22Rv1 (cell line): ENCODE measurements around the gene RPUSD1.

Experiments
- H3K27ac ChIP-seq: fragments of 450-650 bp; 2 replicates; pipeline ENCODE4 v1.5.1; 2017
- CTCF ChIP-seq: fragments of 450-650 bp; IDR thresholded peaks from 2 replicates; pipeline ENCODE4 v1.5.1; 2017; ENCODE audit warnings: mild to moderate bottlenecking
- ZFX ChIP-seq: fragments of 450-650 bp; IDR thresholded peaks from 2 replicates; pipeline ENCODE4 v1.6.1; 2017; ENCODE audit warnings: antibody characterized with exemption, borderline replicate concordance

RPUSD1 gene

DNA sequence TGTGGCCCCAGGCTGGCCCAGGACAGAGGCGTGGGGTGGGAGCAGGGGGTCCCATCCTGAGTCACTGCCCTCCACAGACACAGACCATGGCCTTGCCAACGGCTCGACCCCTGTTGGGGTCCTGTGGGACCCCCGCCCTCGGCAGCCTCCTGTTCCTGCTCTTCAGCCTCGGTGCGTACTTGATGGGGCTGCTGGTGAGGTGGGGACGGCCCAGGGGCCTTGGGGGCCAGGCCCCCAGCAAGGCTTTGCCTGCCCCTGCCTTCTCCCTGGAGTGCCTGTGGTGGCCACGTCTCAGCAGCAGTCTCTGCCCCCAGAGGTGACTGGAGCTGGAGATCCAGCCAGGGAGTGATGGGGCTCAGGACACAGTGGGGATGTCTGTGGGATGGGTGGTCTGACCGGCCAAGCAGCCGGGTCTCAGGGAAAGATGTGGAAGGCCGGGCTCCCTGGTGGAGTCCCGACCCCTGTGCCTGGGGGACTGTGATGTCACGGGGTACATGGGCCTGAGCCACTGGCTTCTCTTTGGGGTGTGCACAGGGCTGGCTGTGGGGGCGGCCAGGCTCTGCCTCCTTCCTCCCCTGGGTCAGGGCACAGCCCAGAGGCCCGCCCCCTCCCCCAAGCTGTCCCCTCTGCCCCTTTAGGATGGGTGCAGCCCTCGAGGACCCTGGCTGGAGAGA lies 25.4 kb downstream of the RPUSD1 start:
- no peak for TF ChIP-seq CTCF
- TF ChIP-seq ZFX = no peak
- H3K27ac ChIP-seq = no peak overlapping the region

DNA sequence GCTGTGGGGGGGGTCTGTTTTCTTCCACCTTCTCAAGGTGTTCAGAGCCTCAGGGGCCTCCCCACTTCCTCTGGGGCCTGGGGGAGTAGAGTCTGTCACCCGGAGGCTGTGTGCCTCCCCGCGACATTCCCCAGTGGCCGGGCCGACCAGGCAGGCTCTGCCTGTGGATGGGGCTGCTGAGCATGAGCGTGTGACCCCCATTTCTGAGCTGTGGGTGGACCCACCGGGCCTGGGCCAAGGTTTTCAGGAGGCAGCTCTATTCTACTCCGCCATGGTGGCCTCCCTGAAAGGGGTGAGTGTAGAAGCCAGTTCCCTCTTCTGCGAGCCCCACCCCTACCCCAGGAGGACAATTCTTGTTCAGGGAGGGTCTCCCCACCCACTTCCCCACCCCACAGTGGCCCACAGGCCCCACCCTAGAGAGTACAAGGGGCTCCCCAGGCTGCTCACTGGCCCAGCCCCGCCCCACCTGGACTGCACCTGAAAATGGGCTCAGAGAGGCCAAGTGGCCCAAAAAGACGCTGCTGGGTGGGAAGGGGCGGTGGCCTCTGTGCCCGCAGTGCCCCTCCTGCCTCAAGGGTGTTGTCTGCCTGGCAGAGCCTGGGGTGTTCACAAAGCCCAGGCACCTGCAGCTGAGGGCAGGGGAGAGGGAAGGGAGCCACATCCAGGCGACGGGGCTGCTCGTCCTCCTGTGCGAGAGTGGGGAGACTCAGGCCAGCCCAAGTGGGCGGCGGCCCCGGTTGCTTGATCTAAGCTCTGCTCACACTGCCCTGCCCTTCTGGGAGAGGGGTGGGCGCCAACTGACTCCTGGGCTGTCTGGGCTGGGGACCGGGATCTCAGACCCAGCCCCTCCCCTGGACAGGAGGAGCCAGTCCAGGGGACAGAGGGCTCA lies 26.3 kb downstream of the RPUSD1 start:
- TF ChIP-seq ZFX (no peak), CTCF (no peak)
- H3K27ac ChIP-seq = no peak overlapping the region

- H3K27ac ChIP-seq = no peak within 1 kb of the TSS
- TF ChIP-seq ZFX = no peak
- TF ChIP-seq CTCF = no peak
These were observed 27.4 kb downstream of the RPUSD1 start, which contains the start of gene MSLN for GRCh38 chr16:760545-761343. Gene MSLN (plus strand): TSS chr16:760734. CDS start chr16:762681, 1,947 bp downstream.

DNA sequence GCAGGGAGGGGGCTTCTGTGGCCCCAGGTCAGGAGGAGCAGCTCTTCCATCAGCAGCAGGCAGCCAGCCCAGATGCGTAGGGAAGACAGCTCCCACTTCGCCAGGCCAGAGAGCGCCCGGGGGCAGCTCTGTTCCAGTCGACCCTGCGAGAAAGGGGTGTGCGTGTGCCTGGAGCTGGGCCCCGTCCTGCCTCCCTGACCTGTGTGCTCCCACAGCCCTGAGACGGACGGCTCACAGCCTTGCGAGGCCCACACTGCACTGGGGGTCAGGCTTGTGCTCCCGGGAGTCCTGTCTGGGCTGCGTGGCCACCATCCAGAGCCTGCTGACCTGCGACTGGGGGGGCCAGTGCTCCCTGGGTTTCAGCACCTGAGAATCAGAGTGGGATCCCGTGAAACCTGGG lies 28.1 kb downstream of the RPUSD1 start:
- H3K27ac ChIP-seq = no peak overlapping the region
- TF ChIP-seq ZFX (no peak), CTCF (no peak)

GRCh38 chr16:759110-759910 lies 28.9 kb downstream of the RPUSD1 start:
- TF ChIP-seq ZFX (no peak), CTCF (no peak)
- H3K27ac ChIP-seq = no peak overlapping the region

DNA sequence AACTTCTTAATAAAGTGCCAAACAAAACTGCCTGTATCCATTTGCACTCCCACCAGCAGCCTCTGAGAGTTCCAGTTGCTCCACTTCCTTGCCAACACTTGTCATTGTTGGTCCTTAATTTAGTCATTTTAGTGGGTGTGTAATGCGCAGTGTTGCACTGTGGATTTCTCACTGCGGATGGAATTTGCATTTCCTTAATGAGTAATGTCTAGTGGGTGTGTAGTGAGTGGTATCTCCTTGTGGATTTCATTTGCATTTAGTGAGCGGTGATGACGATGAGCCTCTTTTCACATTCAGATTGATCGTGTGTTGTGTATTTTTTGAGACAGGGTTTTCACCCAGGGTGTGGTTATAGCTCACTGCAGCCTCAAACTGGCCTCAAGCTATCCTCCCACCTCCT lies 31.8 kb downstream of the RPUSD1 start:
- H3K27ac ChIP-seq = no peak overlapping the region
- no peak for TF ChIP-seq ZFX
- TF ChIP-seq CTCF = no peak
